ENCODE measurements around the gene CYP26B1. TPM values are rescaled to one million over a fixed set of nuclear protein-coding genes. Genes with fewer than 3 reads are reported as not detected.

The CYP26B1 gene
- total RNA-seq, 1 experiment from 2014 or later: not detected

GRCh38 chr2:72127401-72128058, 20.1 kb downstream of the CYP26B1 start:
- H3K9me3 ChIP-seq (ENCODE audit: low read length): no peaks in the 10 kb centered on the region
- H3K9me2 ChIP-seq (replicated peaks; ENCODE audit: insufficient read depth, low read length): no peaks in the 10 kb centered on the region
- no peak overlapping the region for H3K27ac ChIP-seq (ENCODE audit: low read length)
- DNase-seq: no peak
- no peak overlapping the region for H3K4me3 ChIP-seq (ENCODE audit: low read length)
- H4K20me1 ChIP-seq (ENCODE audit: insufficient read depth, low read depth, low read length): no peaks in the 10 kb centered on the region
- H3K27me3 ChIP-seq (ENCODE audit: low read length): no peaks in the 10 kb centered on the region; the same call in 1 of the 2 replicates
- no peak overlapping the region for H3K9ac ChIP-seq (ENCODE audit: low read length)
- no peaks in the 10 kb centered on the region for H3K79me2 ChIP-seq (ENCODE audit: low read length)
- no peak overlapping the region for H3K4me2 ChIP-seq (ENCODE audit: low read depth, low read length, poor library complexity, severe bottlenecking)
- H3K36me3 ChIP-seq (ENCODE audit: insufficient read depth, low read length): no peaks in the 10 kb centered on the region
- no peak overlapping the region for H2AFZ ChIP-seq (ENCODE audit: low read length)
- H3K4me1 ChIP-seq (ENCODE audit: low read length): no peaks in the 10 kb centered on the region

- no peaks in the 10 kb centered on the region for H4K20me1 ChIP-seq (ENCODE audit: insufficient read depth, low read depth, low read length)
- H3K9me2 ChIP-seq (replicated peaks; ENCODE audit: insufficient read depth, low read length): no peaks in the 10 kb centered on the region
- no peaks in the 10 kb centered on the region for H3K36me3 ChIP-seq (ENCODE audit: insufficient read depth, low read length)
- no peak overlapping the region for H3K9ac ChIP-seq (ENCODE audit: low read length)
- no peaks in the 10 kb centered on the region; the same call in 1 of the 2 replicates for H3K27me3 ChIP-seq (ENCODE audit: low read length)
- H3K9me3 ChIP-seq (ENCODE audit: low read length): no peaks in the 10 kb centered on the region
- no peak for DNase-seq
- H3K4me3 ChIP-seq (ENCODE audit: low read length): no peak overlapping the region
- no peak overlapping the region for H3K27ac ChIP-seq (ENCODE audit: low read length)
- no peaks in the 10 kb centered on the region for H3K79me2 ChIP-seq (ENCODE audit: low read length)
- H2AFZ ChIP-seq (ENCODE audit: low read length): no peak overlapping the region
- no peaks in the 10 kb centered on the region for H3K4me1 ChIP-seq (ENCODE audit: low read length)
- H3K4me2 ChIP-seq (ENCODE audit: low read depth, low read length, poor library complexity, severe bottlenecking): no peak overlapping the region
Measured at GRCh38 chr2:72126186-72127100, 21.2 kb downstream of the CYP26B1 start.

GRCh38 chr2:72124376-72124775, 23.3 kb downstream of the CYP26B1 start:
- Histone ChIP-seq H3K9me3 (ENCODE audit: low read length) (no peaks in the 10 kb centered on the region), H3K27ac (ENCODE audit: low read length) (no peak overlapping the region), H3K79me2 (ENCODE audit: low read length) (no peaks in the 10 kb centered on the region)

GRCh38 chr2:72121153-72121552, 26.5 kb downstream of the CYP26B1 start:
- no peaks in the 10 kb centered on the region for H3K79me2 ChIP-seq (ENCODE audit: low read length)
- no peaks in the 10 kb centered on the region for H3K4me1 ChIP-seq (ENCODE audit: low read length)
- H3K9me3 ChIP-seq (ENCODE audit: low read length): no peaks in the 10 kb centered on the region
- H3K9ac ChIP-seq (ENCODE audit: low read length): no peak overlapping the region
- no peak overlapping the region for H3K27ac ChIP-seq (ENCODE audit: low read length)
- H2AFZ ChIP-seq (ENCODE audit: low read length): no peak overlapping the region
- DNase-seq: no peak
- H3K27me3 ChIP-seq (ENCODE audit: low read length): no peaks in the 10 kb centered on the region; the same call in 1 of the 2 replicates
- H3K4me2 ChIP-seq (ENCODE audit: low read depth, low read length, poor library complexity, severe bottlenecking): no peak overlapping the region
- H3K4me3 ChIP-seq (ENCODE audit: low read length): no peak overlapping the region
- H3K9me2 ChIP-seq (replicated peaks; ENCODE audit: insufficient read depth, low read length): no peaks in the 10 kb centered on the region
- no peaks in the 10 kb centered on the region for H4K20me1 ChIP-seq (ENCODE audit: insufficient read depth, low read depth, low read length)
- H3K36me3 ChIP-seq (ENCODE audit: insufficient read depth, low read length): no peaks in the 10 kb centered on the region

More at GRCh38 chr2:72124376-72124775, 23.3 kb downstream of the CYP26B1 start:
- Histone ChIP-seq H3K4me2 (ENCODE audit: low read depth, low read length, poor library complexity, severe bottlenecking) (no peak overlapping the region), H3K4me1 (ENCODE audit: low read length) (no peaks in the 10 kb centered on the region), H2AFZ (ENCODE audit: low read length) (no peak overlapping the region), H4K20me1 (ENCODE audit: insufficient read depth, low read depth, low read length) (no peaks in the 10 kb centered on the region), H3K4me3 (ENCODE audit: low read length) (no peak overlapping the region), H3K9me2 (replicated peaks; ENCODE audit: insufficient read depth, low read length) (no peaks in the 10 kb centered on the region), H3K36me3 (ENCODE audit: insufficient read depth, low read length) (no peaks in the 10 kb centered on the region), H3K27me3 (ENCODE audit: low read length) (no peaks in the 10 kb centered on the region; the same call in 1 of the 2 replicates), H3K9ac (ENCODE audit: low read length) (no peak overlapping the region)
- DNase-seq: no peak

- Histone ChIP-seq H3K27ac (ENCODE audit: low read length) (no peak overlapping the region), H3K9me2 (replicated peaks; ENCODE audit: insufficient read depth, low read length) (no peaks in the 10 kb centered on the region), H3K79me2 (ENCODE audit: low read length) (no peaks in the 10 kb centered on the region), H2AFZ (ENCODE audit: low read length) (no peak overlapping the region), H3K4me1 (ENCODE audit: low read length) (no peaks in the 10 kb centered on the region), H4K20me1 (ENCODE audit: insufficient read depth, low read depth, low read length) (no peaks in the 10 kb centered on the region), H3K9me3 (ENCODE audit: low read length) (no peaks in the 10 kb centered on the region), H3K4me2 (ENCODE audit: low read depth, low read length, poor library complexity, severe bottlenecking) (no peak overlapping the region), H3K4me3 (ENCODE audit: low read length) (no peak overlapping the region), H3K27me3 (ENCODE audit: low read length) (no peaks in the 10 kb centered on the region), H3K9ac (ENCODE audit: low read length) (no peak overlapping the region), H3K36me3 (ENCODE audit: insufficient read depth, low read length) (no peaks in the 10 kb centered on the region)
- DNase-seq: no peak
Measured at GRCh38 chr2:72118951-72119350, 28.7 kb downstream of the CYP26B1 start.

GRCh38 chr2:72118386-72118785, 29.3 kb downstream of the CYP26B1 start:
- Histone ChIP-seq H3K4me1 (ENCODE audit: low read length) (no peaks in the 10 kb centered on the region), H3K79me2 (ENCODE audit: low read length) (no peaks in the 10 kb centered on the region), H3K4me3 (ENCODE audit: low read length) (no peak overlapping the region), H4K20me1 (ENCODE audit: insufficient read depth, low read depth, low read length) (no peaks in the 10 kb centered on the region), H2AFZ (ENCODE audit: low read length) (no peak overlapping the region), H3K9me2 (replicated peaks; ENCODE audit: insufficient read depth, low read length) (no peaks in the 10 kb centered on the region), H3K27me3 (ENCODE audit: low read length) (no peaks in the 10 kb centered on the region), H3K27ac (ENCODE audit: low read length) (no peak overlapping the region), H3K4me2 (ENCODE audit: low read depth, low read length, poor library complexity, severe bottlenecking) (no peak overlapping the region), H3K9me3 (ENCODE audit: low read length) (no peaks in the 10 kb centered on the region), H3K36me3 (ENCODE audit: insufficient read depth, low read length) (no peaks in the 10 kb centered on the region), H3K9ac (ENCODE audit: low read length) (no peak overlapping the region)
- DNase-seq: no peak

- H3K4me3 ChIP-seq (ENCODE audit: low read length): no peak overlapping the region
- no peaks in the 10 kb centered on the region for H4K20me1 ChIP-seq (ENCODE audit: insufficient read depth, low read depth, low read length)
- no peaks in the 10 kb centered on the region for H3K9me3 ChIP-seq (ENCODE audit: low read length)
- no peak overlapping the region for H2AFZ ChIP-seq (ENCODE audit: low read length)
- DNase-seq: no peak
- no peak overlapping the region for H3K9ac ChIP-seq (ENCODE audit: low read length)
- H3K4me1 ChIP-seq (ENCODE audit: low read length): no peaks in the 10 kb centered on the region
- H3K27ac ChIP-seq (ENCODE audit: low read length): no peak overlapping the region
- H3K36me3 ChIP-seq (ENCODE audit: insufficient read depth, low read length): no peaks in the 10 kb centered on the region
- H3K4me2 ChIP-seq (ENCODE audit: low read depth, low read length, poor library complexity, severe bottlenecking): no peak overlapping the region
- no peaks in the 10 kb centered on the region for H3K9me2 ChIP-seq (replicated peaks; ENCODE audit: insufficient read depth, low read length)
- H3K79me2 ChIP-seq (ENCODE audit: low read length): no peaks in the 10 kb centered on the region
- H3K27me3 ChIP-seq (ENCODE audit: low read length): no peaks in the 10 kb centered on the region
Measured at GRCh38 chr2:72117718-72118117, 29.9 kb downstream of the CYP26B1 start.

- Histone ChIP-seq H3K4me2 (ENCODE audit: low read depth, low read length, poor library complexity, severe bottlenecking) (no peak overlapping the region), H3K79me2 (ENCODE audit: low read length) (no peaks in the 10 kb centered on the region), H3K9me2 (replicated peaks; ENCODE audit: insufficient read depth, low read length) (no peaks in the 10 kb centered on the region), H3K9ac (ENCODE audit: low read length) (no peak overlapping the region), H3K4me1 (ENCODE audit: low read length) (no peaks in the 10 kb centered on the region), H3K36me3 (ENCODE audit: insufficient read depth, low read length) (no peaks in the 10 kb centered on the region), H3K4me3 (ENCODE audit: low read length) (no peak overlapping the region), H3K27me3 (ENCODE audit: low read length) (no peaks in the 10 kb centered on the region), H3K9me3 (ENCODE audit: low read length) (no peaks in the 10 kb centered on the region), H2AFZ (ENCODE audit: low read length) (no peak overlapping the region), H3K27ac (ENCODE audit: low read length) (no peak overlapping the region), H4K20me1 (ENCODE audit: insufficient read depth, low read depth, low read length) (no peaks in the 10 kb centered on the region)
- no peak for DNase-seq
Measured at GRCh38 chr2:72117029-72117428, 30.6 kb downstream of the CYP26B1 start.
